ENCODE measurements around the gene SDC4.

Gene SDC4, protein sequence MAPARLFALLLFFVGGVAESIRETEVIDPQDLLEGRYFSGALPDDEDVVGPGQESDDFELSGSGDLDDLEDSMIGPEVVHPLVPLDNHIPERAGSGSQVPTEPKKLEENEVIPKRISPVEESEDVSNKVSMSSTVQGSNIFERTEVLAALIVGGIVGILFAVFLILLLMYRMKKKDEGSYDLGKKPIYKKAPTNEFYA

DNA sequence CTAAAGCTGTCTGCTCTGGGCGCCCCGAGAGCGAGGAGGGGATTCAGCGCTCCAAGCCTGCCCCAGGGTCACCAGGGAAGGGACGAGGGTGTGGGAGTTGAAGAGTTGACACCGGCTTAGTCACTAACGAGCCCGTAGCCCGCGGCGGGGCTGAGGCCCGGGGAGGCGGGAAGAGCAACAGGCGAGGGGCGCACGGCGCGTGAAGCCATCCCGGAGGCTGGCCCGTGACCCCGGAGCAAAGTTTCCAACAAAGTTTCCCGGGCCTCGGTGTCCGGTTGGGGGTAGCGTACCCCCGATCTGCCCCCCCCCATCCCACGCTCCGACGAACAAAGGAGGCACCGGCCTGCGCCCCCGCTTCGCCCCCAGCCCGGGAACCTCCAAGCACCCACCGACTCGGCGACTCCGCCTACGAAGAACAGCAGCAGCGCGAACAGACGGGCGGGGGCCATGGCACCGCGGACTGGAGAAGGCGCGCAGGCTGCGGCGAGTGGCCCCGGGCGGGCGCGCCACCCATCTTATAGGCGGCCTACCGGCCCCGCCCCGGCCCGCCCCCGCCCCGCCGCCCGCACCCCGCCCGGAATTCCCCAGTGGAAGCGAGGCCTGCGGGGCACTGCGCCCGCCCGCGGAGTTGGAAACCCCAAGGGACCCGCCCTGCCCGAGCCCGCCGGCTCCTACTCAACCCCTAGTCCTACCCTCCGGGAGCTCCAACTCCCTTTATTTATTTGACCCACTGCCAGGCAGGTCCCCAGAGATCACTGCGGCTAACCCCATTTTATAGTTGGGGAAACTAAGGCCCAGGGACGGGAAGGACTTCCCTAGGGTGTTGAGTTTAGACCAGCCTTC lies at the start of gene SDC4:
Gene SDC4 (minus strand): TSS at position 489 of the 843 bp plus-strand sequence. CDS start 40 bp downstream, at position 449.
- DNase-seq (ENCODE audit: low read depth), result peak; percentile 40

DNA sequence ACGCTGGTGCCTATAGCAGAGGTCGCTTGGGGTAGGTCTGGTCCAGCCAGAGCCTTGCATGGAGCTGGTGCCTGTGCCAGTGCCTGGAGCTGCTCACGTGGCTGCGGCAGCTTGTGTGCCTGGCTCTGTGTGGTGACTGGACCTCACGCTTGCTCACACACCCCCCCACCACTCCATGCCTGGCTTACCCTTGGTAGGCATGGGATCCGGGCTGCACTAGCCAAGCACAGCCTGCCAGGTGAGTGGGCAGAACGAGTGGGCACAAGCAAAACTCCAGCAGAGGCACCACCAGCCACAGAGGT lies 46.8 kb upstream of the SDC4 start:
- no peak for DNase-seq (ENCODE audit: low read depth)

DNA sequence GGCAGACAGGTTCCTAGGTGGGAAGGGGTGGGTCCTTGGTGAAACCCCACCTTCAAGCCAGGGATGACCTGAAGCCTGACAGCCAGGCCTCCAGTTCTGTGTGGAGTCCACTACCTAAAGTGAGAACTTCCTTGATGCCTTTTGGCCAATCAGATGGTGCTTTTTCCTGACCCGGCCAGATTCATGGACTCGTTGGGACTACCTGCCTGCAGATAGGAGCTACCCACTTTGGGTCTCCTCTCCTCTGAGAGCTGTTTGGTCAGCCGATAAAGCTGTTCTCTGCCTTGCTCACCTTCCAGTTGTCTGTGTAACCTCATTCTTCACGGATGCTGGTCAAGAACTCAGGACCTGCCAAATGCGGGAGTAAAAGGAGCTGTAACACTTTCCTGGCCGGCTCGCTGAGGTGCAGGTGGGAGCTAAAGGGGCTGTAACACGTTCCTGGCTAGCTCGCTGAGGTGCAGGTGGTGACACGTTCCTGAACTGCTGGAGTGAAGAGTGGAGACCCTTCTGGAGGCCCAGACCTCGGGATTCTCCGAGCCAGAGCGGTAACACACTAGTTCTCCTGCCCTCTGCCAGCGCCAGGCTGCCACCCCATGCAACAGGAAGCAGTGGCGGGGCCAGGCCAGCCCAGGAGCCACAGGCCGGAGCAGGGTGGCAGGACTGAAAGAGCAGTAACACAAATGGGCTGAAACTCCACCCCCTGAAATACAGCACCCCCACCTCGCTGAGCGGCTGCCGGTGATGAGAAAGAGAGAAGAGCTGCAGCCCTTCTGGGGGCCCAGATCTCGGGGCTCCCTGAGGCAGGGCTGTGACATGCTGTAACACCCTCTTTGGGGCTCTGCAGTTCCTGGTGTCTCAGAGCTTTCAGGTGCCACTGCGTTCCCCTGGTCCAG lies 46.2 kb upstream of the SDC4 start:
- DNase-seq (ENCODE audit: low read depth), result no peak

DNA sequence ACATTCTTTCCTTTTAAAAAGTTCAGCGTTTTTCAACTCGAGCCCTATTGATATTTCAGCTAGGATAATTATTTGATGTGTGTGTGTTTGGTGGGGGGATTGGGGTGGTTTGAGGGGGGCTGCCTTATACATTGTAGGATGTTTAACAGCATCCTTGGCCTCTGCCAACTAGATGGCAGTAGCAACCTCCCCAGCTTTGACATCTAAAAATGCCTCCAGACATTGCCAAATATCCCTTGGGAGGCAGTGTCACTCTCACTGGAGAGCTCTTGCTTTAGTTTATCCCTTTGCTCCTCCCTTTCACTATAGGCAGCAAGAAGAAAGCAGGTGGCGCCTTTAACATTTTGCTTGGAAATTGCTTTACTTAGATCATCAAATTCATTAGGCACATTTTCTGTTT lies 44.5 kb upstream of the SDC4 start:
- DNase-seq (ENCODE audit: low read depth), result no peak

DNA sequence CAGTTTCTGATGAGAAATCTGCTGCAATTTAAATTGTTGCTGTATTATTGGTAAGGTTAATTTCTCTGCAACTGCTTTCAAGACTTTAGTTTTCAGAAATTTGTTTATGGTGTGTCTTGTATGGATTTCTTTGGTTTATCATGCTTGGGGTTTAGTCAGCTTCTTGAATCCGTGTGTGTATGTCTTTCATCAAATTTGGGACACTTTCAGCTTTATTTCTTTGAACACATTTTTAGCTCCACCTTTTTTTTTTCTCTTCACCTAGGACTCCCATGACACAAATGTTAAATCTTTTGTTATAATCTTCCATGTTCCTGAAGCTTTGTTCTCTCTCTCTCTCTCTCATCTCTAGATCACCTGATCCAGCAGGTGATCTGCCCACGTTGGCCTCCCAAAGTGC lies 43.3 kb upstream of the SDC4 start:
- no peak for DNase-seq (ENCODE audit: low read depth)

DNA sequence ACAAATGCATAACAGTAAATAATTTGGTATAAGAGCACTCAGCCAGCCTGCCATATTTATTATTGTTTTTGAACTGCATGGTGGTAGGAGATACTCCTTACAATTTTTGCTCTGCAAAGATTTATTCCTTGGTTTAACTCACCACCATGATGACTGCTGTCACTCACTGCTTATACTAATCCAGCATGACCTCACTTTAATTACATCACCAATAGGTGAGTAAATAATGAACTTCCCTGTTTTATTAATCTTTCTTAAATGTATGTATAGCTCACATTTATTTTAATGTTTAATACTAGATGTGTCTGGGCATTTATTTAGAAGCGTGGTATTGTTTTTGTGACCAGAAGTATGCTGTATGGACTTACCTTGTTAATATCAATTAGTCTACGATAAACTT lies 42.7 kb upstream of the SDC4 start:
- DNase-seq (ENCODE audit: low read depth), result no peak

DNA sequence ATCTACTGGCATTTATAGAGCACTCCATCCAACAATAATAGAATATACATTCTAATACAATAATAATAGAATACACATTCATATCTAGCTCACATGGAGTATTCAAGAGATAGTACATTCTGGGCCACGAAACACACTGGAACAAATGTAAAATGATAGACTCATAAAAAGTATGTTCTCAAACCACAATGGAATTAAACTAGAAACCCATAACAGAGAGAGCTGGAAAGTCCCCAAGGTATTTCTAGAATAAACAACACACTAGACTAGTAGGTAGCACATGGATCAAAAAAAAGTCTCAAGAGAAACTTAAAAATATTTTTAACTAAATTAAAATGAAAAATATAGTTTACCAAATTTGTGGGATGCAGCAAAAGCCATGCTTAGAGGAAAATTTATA lies 39.0 kb upstream of the SDC4 start:
- no peak for DNase-seq (ENCODE audit: low read depth)

DNA sequence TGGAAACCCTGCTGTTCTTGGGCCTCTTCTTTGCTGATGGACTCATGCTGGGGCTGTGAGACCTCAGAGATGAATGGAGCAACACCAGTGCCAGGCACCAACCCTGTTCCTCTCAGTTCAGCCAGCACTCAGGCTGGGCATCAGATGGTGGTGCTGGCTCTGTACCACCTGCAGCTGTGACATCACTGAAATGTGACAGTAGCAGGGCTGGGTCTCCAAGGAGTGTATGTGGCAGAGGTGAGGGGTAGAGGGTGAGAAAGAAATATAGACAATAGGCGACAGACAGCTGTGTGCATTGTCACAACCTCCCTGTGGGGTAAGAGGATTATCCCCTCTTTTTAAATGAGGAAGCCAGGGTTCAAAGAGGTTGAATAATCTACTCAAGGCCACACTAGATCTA lies 30.0 kb upstream of the SDC4 start, which contains the start of gene TP53TG5:
Gene TP53TG5 (minus strand): TSS at position 135 of the 400 bp plus-strand sequence. CDS start 89 bp downstream, at position 46.
- DNase-seq (ENCODE audit: low read depth), result no peak

DNA sequence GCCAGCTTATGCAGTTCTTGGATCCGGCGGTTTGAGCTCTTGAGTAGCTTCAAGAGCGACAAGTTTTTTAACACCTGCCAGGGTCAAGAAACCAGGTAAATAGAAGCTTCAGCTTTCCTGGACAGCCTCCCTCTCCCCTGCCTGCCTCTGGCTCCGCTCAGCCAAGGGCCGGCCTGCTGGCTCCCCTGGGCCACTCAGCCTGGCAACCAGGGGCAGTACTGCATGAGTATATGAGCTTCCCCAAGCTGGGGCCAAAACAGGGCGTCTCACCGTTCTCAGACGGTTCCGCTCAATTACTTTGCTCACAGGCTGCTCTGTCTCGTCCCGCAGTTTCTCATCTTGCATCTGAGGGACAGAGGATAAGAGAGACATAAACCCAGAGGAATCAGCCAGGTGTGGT lies 29.0 kb upstream of the SDC4 start:
- no peak for DNase-seq (ENCODE audit: low read depth)

DNA sequence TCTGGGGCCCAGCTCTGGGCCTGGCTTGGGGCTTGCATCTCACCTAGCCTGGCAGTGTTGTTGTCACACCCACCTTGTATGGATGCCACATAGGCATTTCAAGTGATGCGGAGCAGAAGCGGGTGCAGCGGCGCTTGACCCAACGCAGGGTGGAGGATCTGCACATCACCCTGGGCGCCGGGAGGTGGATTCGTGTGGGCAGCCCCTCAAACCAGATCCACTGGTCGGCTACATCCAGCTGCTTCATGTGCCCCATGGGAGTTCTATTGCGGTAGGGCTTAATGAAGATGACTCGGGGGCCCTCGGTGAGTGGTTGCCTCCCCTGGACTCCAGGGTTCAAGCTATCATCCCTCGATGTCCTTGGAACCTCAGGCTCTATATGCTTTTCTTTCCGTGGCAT lies 26.7 kb upstream of the SDC4 start:
- no peak for DNase-seq (ENCODE audit: low read depth)

DNA sequence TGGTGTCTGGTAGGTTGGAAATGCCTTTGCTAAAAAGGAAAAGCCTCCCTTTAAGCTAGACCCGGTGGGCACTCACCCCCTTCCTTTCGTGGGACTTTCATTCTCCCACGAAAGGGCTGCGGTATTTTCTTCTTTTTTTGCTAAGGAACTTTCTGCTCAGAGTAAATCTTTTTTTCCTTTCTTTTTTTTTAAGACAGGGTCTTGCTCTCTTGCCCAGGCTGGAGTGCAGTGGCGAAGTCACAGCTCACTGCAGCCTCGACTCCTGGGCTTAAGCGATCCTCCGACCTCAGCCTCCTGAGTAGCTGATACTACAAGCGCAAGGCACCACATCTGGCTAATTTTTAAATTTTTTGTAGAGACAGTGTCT lies 25.9 kb upstream of the SDC4 start:
- no peak for DNase-seq (ENCODE audit: low read depth)

DNA sequence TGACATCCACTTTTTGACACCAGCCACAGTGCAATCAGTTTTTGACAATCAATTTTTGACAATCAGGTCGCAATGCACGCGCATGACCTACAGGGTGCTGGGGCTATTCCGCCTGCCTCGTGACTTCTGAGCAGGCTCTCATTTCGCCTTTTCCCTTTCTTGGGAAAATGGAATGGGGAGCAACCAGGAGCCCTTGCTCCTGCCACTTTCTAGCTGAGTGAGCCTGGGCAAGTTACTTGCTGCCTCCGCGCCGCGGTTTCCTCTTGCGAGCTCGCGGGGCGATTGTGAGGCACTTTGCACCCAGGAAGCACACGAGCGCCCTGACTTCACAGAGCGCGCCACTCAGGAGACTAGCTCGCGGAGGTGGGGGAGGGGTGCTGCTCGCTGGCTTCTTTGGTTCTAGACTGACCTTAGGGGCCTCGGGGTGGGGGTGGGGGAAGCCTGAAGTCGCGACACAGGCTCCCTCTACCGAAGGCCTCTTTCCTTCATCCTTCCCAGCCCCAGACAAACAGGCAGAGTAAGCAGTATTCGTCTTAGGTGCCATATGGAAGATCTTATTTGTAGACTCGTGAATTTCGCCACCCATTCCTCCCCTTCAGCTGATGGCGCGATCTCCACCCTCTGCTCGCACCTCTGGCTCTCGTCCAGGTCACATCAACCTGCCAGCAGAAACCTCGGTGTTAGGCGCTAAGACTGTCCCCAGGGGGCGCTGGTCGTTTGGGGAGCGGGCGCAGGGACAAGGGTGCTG lies 25.3 kb upstream of the SDC4 start:
- peak; percentile 65 for DNase-seq (ENCODE audit: low read depth)

DNA sequence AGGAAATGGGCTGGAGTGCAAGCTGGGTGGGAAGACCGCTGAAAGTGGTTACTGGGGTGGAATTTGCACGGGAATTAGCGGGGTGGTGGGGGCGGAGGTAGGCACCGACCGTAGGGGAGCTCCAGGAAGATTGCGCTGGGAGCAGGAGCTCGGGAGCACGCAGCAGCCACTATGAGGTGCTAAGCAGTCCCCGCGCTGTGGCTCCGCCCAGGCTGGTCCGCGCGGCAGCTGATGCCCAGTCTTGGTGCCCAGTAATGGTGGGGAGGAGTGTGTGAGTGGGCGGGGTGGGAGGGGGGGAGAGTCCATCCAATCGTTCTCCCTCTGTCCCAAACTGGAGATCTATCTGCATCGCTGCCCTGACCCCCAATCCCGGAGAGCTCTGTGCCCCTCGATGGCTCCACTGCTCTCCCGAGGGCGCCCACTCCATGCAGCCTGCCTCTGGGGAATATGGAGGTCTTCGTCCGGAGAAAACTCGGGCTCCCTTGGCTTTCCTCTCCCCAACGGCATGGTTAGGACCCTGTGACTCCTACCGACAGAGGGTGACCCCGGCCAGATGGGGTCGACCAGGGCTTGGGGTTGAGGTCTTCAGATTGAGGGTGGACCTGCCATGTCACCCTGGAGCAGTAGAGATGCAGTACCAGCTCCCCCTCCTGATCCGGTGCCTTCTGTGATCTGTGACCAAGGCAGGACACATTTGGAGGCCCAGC lies 24.6 kb upstream of the SDC4 start:
- no peak for DNase-seq (ENCODE audit: low read depth)

DNA sequence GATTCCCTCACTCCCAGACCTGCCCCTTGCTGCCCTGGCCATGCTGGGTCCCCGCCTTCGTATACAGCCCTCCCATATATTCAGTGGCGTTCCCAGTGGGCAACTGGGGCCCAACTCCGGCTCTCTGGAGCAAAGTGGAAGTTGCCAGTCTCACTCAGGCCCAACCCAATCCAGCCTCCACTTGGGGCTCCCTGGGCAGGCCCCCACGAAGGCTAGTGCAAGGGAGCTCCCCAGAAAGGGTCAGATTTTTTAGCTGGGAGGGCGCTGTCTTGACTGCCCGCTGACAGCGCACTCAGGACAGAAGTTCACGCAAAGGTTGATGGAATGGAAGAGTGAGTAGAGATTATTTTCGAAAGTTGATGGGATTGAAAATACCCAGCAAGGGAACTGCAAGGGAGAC lies 24.0 kb upstream of the SDC4 start:
- DNase-seq (ENCODE audit: low read depth), result no peak

DNA sequence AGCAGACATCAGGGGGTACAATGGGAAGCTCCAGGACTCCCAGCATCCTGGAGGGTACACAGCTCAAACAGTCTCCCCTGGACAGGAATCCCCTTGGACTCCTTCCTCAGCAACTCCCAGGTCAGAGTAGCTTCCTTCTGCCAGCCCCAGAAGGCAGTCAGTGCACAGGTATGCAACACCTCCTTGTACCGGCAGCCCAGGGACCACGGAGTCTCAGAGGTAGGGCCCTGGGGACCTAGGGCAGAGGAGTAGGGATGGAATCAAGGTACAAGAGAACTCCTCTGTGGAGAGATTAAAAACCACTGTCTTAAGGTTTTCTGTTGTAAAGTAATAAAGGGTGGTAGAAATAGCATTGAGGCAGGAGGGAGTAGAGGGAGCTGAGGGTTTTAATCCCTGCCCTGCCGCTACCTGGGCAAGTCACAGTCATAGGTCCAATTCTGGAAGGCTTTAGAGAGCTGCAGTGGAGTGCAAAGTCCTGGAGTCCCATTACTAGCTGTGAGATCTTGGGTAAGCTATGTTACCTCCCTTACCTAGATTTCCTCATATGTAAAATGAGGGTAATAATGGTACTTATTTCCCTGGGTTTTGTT lies 22.4 kb upstream of the SDC4 start:
- no peak for DNase-seq (ENCODE audit: low read depth)

DNA sequence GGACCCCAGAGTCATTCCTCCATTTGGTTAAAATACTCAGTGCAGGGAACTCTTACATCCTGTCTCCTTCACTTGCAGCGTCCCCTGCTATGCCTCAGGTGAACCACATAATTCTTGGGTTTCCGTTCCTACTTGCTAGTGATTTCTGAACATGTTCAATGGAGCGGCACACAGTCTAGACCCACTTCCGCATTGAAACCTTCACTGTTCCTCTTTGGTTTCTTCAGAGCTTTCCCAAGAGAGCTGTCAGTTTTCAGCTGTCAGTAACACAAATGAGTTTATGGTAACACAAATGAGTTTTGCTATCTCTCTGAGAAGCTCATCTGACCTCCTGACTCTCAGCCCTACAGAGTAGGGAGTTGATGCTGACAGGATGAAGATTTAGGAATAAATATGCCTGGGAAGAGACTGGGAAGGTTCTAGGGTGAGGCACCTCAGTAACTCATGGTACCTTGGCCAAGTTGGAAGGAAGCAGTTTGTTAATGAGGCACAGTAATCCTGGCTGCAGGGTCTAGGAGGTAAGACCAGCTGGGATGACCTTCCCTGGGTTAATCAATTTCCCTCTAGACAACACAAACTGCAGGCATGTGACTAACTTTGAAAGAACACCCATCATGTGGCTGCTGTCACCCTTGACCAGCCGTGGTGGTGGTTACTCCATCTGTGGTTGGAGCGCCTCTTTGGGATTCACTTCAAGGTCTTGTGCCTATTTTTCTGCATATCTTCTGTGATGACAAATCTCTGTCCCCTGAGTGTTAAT lies 20.2 kb upstream of the SDC4 start:
- no peak for DNase-seq (ENCODE audit: low read depth)

DNA sequence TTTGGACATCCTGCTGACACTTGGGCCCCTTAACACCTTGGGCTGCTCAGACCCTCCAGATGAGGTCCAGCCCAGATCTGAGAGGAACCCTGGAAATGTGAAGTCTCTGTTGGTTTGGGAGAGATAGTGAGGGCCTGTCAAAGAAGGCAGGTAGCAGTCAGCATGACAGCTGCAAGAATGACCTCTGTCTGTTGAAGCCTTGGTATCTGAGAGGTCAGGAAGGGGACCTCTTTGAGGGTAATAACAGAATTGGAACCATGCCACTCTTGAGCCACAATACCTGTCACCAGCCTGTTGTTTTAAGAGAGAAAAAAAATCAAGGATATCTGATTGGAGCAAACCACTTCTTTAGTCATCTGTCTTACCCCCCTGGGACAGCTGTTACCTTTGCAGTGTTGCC lies 18.9 kb upstream of the SDC4 start:
- DNase-seq (ENCODE audit: low read depth), result no peak

DNA sequence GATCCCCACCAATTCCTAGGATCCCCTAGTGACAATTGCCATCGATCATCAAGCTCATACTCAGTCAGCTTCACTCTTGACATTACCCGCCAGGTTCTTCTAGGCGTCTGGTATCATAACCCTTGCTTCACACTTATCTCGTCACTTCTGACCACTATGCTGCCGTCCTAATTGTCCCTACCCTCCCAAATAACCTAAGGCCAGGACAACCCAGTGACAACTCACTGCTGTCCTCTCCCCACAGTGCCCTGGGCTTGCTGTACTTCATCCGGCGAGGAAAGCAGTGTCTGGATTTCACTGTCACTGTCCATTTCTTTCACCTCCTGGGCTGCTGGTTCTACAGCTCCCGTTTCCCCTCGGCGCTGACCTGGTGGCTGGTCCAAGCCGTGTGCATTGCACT lies 18.4 kb upstream of the SDC4 start:
- no peak for DNase-seq (ENCODE audit: low read depth)

DNA sequence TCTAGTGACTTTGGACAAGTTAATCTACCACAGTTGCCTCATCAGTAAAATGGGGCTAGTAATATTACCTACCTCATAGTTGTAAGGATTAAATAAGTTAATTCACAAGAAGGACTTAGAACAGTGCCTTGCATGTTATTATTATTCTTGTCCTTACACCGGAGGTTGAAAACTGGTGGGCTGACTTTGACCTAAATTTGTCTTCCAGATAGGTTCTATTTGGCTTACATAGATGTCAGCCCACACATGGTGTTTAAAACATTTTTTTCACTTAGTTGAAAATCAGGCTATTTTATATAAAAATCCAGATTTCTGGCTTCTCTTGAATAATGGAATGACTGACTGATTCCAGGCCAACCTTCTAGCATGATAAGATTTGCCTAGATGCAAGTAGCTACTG lies 18.0 kb upstream of the SDC4 start:
- DNase-seq (ENCODE audit: low read depth), result no peak

DNA sequence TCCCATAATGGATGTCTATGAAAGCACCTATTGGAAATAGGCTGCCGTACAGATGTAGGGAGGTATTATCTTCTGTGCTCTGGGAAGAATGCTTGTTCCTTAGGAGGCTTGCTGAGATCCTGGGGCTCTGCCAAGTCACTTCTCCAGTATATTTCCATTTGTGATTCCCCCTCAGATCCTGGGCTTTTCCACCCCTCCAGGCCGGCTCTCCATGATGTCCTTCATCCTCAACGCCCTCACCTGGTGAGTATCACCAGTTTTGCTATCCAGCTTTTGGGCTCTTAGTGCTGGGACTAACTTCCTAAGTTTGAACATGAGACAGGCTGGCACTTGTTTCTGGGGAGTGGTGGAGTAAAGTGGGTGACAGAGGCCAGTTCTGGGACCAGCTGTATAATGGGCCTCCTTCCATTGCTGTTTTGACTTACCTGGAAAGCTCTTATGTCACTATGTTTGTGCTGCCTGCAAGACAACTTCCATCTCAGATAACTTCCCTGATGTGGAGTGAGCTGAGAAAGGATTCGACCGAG lies 17.3 kb upstream of the SDC4 start:
- DNase-seq (ENCODE audit: low read depth), result no peak
